Measurements from ENCODE around the gene NPAS3.
"Not testable (repeated sequence)": the region's sequence is repeated elsewhere in the genome, so short reads cannot be mapped to it uniquely, and the experiment has no call there.

Gene NPAS3

DNA sequence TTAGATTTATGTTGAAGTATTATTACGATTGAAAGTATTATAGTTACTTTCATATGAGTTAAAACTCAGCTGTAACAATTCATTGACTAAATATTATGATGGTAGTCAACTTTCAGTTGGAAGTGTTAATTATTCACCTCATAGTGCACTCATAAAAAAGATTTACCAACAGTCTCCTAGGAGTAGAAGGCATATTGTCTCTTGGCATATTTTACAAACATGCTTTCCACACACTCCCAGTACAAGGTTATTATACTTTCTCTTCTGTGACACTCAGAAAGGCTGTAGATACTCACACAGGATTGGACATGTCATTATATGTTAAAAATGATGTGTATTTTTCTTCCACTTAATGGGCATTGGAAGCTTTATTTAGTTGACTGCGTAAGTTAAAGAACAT lies 147.1 kb downstream of the NPAS3 start:
- no peak for DNase-seq

DNA sequence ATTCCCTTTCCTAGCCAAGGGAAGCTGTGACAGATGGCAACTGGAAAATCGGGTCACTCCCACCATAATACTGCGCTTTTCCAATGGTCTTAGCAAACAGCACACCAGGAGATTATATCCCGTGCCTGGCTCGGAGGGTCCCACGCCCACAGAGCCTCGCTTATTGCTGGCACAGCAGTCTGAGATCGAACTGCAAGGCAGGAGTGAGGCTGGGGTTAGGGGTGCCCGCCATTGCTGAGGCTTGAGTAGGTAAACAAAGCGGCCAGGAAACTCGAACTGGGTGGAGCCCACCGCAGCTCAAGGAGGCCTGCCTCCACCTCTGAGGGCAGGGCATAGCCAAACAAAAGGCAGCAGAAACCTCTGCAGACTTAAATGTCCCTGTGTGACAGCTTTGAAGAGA lies 149.6 kb downstream of the NPAS3 start:
- DNase-seq: not testable (repeated sequence)

DNA sequence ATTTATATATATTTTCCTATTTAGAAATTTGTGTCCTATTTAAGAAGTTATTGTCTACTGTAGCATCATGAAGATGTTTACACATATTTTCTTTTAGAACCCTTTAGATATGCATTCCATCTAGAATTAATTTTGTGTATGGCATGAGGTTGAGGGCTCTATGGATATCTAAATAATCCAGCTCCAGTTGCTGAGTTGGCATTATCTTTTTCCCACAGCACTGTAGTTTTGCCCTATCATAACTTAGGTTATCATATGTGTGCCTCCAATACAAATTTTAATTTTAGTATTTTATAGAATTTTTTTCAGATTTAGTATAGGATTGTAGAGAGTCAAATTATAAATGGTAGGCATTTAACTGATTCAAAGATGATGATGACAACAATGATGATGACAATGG lies 159.3 kb downstream of the NPAS3 start:
- no peak for DNase-seq

DNA sequence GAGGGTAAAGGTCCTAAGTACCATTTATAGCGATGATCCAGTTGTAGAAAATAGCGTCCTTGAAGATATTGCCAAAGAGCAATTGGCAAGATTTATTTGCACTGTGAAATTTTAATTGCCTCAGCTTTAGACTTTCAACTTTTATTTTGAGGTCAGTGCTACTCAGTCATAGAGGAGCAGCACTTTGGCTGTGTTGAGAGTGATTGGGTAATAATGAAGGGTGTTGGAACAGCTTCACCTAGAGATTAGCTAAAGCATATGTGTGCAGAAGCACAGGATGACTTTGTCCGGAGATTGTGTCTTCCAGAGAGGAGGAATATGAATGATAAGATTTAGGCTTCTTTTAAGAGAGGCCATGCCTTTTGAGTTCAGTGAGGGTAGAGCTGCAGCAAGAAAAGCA lies 164.8 kb downstream of the NPAS3 start:
- no peak for DNase-seq

DNA sequence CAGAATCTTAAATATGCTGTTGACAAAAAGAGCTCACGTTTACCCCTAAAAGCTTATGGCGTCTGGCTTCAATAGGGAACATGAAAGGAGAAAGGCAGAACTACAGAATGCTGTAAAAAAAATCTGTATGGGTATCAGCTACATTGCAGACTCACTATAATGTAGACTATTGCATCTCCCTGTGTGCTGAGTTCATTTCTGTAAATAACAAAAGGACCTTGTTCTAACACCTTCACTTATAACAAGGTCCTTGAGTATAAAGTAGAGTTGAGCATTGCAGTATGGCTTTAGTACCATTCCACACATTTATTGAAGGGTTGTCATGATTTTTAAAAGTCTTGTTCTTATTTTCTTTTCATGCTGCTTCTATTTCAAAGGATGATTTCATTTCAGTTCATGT lies 165.3 kb downstream of the NPAS3 start:
- no peak for DNase-seq

DNA sequence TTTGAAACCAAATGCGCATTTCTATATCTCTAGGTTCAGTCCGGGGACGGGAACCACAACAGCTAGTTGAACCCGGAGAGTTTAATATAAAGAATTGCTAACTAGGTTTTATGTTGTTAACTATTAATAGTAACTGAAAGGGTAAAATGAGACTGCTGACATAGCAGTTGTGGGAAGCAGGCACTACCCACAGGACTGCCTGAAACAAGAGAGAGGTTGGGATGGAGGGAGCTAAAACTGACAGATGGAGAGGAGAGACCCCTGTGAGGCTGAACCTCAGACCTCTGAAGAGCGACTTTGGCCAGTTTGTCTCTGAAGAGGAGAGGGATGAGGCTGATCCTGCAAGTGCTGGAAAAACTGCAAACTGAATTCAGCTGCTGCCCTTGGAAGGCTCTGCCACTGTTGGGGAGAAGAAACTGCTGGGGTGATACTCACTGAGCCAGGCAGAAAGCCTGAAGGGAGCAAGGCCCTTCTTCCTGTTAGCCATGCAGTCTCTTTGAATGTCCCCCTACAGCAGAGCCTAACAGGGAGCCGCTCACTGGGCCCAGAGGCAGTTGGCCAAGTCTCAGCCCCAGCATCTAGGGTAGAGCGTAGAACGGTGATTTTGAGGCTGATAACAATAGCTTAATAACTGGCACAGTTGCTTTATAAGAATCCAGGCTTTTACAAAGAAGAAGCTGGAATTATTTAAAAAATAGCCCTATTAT lies 172.2 kb downstream of the NPAS3 start:
- DNase-seq: no peak

DNA sequence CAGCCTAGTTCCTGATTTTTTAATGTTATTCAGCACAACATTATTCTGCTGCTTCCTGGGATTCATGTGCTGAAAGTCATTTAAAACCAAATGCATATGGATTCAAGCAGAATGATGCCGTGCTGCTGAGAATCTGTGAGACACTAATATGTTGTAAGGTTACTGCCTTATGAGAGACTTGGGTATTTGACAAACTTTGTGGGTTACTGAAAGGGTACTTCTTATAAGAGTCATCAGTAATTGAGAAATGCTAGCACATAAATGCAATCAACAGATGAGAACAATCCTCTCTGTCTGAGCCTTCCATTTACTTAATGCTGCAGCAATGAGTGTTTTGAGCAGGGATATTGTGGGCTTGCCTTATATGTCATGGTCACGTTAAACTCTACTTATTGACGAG lies 175.7 kb downstream of the NPAS3 start:
- DNase-seq: no peak

DNA sequence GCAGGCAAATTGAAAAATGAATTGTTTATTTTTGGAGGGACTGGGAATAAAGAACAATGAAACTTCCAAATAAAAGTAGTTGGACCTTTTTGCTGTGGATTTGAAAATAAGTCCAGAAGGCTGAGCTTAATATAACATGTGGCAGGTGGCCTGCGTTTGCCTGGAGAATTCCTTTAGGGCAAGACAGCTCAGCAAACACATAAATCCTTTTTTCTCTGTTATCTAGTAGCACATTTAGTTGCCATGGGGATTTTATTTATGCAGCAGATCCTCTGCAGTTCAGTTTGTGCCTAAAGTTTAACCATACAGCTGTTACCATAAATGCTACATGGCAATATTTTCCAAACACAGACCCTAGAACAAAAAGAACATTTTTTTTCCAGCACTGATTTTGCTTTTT lies 180.0 kb downstream of the NPAS3 start:
- DNase-seq: no peak

DNA sequence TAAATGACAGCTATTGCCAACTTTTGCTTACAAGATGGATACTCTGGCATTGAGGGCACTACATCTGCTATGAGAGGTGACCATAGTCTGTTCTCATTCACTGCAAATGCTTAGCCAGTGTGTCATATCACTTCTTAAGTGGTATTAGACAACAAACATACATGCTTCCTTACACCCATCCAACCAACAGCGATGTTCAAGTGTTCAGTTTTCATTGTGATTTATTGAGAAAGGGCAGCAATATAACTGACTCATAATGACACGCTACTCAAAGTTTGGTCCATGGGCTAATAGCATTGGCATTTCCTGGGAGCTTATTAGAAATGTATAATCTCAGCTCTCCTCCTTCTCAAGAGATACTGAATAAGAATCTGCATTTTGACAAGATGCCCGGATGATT lies 181.7 kb downstream of the NPAS3 start:
- no peak for DNase-seq

DNA sequence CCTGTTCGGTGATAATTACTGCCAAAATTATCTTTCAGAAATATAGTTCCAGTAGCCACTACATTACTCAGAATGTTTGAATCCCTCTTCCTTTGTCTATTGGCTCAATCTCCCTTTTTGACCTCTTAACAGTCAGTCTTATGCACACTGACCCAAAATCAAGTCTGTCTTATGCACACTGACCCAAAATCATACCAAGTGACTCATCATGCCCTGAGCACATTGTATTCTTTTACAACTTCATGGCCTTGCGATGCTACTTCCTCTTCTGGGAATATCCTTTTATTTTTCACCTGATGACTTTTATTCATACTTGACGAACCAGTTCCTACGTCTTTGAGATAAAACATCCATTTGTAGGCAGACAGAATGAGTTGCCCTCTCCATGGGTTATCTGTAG lies 182.3 kb downstream of the NPAS3 start:
- no peak for DNase-seq

DNA sequence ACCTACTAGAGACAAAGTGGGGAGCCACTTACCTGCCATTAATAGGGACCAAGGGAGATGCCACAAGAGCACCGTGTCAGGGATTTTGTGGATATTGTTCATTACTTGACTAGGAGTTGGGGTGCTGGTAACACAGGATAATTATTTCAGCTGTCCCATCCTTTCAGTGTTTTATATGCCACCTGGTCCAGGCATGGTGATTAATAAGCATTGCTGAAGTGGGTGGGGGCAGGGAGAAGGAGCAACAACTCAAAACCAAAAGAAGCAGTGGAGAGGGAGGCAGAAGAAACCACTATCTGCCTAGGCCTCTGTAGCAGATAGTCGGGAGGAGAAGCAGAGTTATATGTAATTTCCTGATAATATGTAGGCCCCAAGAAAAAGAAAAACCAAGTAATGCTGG lies 184.6 kb downstream of the NPAS3 start:
- DNase-seq: no peak

DNA sequence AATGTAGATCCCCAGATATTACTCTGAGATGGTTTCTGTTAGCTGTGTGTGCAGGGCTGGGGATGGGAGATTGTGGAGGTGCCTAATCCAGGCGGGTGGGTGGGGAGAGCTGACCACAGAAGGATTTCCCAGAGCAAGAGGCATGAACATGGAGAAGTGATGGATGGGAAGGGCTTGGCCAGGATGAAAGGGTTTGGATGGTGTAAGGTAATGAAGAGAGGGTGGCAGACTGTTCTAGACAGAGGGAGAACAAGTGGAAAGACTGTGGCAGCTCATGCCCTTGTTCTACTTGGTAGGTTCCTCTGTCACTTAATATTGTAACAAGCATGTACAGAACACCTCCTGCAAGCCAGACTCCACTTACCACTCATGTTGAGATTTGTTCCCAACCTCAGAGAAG lies 187.8 kb downstream of the NPAS3 start:
- DNase-seq: no peak

DNA sequence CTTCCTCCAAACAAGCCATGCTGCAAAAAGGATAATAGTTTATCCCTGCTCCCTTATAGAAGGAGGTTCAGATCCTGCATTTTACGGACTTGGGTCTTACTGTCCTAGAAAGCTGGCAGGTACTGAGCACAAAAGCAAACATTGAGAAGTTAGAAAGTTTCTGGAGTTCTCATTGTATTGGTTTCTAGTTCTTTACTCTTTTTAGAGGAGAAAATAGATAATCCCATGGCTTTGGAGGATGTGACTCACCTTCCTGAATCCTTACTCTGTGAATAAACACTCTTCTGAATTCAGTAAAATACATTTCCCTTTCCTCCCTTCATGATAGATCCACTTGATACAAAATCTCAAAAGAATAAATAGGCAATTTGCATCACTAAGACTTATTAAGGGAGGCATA lies 188.9 kb downstream of the NPAS3 start:
- no peak for DNase-seq

DNA sequence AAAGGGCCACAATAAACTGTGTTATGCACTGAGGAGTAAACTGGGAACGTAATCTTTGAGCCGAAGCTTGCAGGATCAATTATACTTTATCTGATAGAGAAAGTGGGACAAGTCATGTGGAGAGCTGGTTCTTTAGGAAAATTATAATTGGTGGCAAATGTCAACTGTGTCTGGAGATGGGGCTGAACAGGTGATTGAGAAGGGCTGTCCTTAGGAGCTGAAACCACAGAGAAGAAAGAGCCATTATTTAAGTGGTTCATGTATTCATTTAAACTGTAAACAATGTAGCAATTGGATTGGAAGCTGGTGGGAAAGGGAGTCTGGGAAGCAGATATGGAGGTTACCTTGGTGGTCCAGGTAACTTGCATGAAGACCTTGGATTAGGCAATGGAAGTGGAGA lies 193.1 kb downstream of the NPAS3 start:
- no peak for DNase-seq

DNA sequence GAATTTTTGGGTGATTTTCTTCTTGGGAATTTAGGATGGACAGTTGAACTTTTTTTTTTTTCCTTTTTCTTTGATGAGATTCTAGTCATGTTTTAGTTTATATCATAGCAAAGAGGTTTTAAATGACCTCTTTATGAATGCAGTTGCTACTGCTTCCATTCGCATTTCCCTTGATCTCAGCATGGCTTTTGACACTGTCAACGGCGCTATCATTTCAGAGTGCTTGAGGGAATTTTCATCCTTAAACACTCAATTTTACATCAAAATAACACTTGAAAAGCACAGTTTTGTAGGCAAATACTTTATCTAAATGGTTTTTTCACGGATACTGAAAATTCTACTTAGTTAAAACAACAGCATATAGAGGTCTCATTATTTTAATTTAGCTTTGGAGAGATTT lies 195.5 kb downstream of the NPAS3 start:
- no peak for DNase-seq

DNA sequence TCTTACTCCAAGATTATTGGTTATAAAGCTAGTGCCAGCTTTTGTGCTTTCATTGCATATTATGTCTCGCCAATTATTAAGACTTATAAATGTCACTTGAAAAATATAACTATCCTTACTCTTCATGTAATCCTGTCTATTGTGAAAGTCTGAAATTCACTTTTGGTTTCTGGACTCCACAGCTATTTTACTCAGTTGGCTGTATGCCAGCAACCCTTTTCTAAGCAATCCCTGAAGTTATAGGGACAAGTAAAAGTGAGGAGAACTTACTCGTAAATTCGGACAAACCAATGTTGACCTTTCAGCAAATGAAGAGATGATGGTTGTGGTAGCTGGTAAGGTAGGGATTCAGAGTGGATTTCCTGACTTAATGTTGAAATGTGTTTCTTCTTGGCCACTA lies 196.3 kb downstream of the NPAS3 start:
- no peak for DNase-seq

DNA sequence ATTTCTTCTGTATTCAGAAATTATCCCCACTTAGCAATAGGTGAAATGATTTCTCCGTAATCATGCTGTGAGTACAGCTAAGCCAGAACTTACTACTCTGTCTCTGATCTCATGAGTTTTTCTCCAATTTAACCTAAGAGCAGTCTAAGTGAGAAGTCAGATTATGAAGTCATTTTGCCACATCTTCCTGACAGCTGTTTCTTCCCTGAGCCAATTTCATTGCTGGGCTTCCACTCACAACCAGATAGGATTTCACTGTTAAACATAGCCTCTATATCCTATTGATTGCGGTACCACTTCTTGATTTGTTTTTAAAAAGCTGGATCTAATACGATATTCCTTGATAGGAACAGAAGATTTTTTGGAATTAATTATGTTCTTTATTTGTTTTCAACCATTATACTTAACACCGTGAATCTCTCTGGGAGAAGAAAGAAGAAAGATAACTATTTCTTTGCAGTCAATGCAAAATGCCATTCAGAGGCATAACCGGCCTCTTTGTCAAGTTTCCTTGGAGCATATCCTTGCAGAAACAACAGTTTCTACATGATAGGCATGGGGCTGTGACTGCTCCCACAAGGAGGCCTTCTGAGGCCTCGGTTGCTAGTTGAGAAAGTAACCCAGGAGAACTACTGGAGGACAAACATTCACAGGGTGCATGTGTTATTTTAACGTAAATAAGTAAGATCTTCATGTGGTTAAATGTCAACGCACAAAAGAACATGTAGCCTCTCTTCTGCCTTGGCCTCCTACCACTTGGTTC lies 212.2 kb downstream of the NPAS3 start:
- no peak for DNase-seq

DNA sequence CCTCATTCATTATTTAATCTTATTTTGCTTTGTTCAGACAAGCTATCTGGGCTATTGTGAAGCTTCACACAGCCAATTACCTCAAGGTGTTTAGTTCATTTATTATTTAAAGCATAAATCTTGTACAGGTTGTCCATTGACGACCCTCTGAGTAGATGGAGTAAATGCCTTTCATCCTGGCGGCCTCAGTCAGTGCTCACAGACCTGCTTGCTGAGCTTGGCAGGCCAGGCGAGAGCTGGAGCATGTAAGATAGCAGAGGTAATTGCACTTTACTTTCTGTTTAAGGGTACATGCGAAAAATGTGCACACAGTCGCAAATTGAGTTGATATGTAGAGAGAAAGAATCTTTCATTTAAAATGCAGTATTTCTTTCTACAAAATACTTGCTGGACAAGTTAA lies 224.4 kb downstream of the NPAS3 start:
- DNase-seq: no peak

DNA sequence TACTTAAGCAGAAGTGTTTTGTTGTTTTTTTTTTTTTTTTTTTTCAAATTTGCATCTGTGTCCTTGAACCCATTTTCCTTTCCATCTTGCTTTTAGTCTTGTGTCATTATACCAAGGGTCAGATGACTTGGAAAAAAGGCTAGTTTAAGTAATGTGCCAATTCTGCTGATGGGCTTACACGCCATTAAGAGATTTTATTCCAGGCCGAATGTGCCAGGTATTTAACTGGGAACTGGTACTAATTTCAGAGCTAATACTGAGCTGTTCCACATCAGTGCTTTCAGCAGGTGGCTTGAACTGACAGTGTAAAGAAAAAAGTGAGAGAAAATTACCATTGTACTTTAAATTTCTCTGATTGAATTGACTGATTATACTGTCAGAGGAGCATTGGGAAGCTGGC lies 224.9 kb downstream of the NPAS3 start:
- DNase-seq: no peak

DNA sequence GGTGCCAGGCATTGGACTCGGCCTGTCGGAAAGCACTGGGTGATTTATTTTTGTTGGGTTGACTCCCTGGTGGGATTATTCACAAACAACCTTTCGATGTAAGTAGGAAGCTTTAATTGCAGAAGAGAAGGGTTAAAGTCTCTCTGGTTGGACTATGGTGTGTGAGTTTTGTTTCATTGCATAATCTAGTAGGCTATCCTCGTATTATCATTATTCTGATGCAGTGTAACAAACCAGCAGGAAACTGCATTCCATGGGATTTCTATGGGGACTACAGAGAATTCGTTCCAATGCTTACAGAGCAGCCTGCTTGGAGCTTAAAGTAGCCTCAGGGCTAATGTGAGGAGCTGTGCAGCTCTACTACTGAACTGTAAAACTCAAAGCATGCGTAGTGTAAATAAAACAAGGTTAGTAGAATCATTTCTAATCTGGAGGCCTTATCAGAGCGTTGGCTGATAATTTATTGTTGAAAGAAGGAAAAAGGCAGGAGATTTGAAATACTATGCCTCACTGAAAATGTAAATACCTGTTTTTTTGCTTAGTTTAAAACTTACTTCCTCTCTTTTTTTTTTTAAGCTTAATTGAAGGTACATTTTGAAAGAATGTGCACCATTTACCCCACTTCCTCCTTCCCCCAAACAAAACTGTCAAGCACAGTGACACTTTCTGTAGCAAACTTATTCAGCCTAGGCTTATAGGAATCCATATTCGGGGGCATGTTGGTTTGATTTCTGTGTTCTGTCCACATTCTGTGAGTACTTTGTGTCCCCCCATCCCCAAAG lies 226.7 kb downstream of the NPAS3 start:
- DNase-seq: no peak

DNA sequence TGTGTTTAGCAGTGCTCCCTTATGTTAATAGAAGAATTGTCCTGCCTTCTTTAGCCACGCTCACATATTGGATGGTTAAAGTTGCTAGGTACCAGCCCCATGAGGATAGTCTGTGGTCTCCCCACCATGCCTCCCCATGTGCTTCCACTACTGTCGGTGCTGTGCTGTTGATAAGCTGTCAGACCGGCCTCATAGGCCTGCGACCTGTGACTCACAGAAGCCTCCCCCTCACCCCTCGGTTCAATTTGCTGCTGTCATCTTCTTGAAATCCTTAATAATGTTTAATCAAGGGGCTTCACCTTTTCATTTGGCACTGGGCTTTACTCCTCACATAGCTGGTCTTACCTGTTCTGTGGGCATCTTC lies 227.2 kb downstream of the NPAS3 start:
- DNase-seq: no peak

DNA sequence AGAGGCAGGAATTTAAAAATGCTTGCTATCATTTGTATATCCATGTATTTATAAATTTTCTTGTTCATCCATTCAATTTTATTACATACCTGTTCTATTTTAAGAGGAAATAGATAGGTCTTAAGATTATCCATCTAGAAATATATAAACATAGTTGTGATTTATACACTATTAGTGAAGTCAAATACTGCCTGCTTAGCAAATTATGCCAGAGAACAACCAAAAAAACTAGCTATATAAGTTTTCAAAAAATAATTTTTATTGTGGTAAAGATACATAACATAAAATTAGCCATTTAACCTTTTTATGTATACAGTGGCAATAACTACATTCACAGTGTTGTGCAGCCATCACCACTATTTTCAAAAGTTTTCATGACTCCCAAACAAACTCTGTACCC lies 237.3 kb downstream of the NPAS3 start:
- no peak for DNase-seq

DNA sequence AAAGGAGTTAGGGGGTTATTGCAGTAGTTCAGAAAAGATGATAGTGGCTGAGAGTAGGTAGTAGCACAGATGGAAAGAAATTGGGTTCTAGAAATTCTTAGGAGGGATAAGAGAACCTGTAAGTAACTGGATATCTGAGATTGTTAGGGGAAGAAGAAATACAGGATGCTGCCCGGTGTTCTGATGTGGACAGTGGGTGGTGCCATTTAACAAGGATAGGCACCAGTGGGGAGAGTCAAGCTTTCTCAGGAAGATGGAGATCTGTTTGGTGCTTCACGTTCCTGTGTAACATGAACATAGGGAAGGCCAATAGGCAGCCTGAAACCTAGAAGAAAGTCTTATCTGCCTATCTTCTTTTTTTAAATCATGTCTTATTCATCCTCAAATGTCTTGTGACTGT lies 245.9 kb downstream of the NPAS3 start:
- DNase-seq: no peak

DNA sequence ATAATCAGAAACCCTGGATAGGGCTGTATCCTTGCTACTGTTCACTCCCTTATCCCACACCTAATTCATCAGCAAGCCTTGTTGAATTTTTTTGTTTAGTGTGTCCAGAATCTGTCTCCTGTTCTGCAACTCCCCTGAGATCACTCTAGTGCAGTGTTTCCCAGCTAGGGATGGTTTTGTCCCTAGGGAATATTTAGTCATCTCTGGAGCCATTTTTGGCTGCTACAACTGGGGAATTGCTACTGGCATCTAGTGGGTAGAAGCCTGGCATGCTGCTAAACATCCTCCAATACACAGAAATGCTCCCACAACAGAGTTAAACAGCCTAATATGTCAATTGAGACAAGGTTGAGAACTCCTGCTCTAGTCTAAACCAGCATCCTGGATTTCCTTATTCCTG lies 248.0 kb downstream of the NPAS3 start:
- no peak for DNase-seq

Measured in stimulated activated CD4-positive, alpha-beta T cell treated with anti-CD3 and anti-CD28 coated beads, Interleukin-4, amount 100 ng/mL, for 4 hours (primary cell).